GM19455 (cell line): ENCODE data around the gene LEF1.

ENCODE experiments used
- ATAC-seq: cut with Tn5 transposase; IDR thresholded peaks from one replicate; pipeline ENCODE4 v1.9.1; 2021; ENCODE audit not compliant: unreplicated experiment

LEF1 gene

DNA sequence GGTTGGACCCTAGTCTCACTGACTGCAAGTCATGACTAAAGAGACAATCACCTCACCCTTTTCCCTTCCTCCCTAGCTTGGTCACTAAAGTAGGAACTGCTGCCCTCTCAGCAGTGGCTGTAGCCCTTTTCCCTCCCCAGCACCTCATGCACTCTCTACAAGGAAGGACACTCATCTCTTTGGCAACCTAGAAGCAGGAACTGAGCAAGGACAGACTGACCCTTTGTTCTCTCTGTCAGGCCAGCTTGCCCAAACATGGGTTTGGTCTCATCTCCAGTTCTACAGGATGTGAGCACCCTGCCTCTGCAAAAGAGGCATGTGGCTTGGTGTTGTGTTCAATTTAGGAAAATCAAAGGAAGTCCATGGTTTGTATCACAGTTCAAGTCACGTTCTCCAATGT, 15.8 kb downstream of the LEF1 start:
- ATAC-seq = no peak

DNA sequence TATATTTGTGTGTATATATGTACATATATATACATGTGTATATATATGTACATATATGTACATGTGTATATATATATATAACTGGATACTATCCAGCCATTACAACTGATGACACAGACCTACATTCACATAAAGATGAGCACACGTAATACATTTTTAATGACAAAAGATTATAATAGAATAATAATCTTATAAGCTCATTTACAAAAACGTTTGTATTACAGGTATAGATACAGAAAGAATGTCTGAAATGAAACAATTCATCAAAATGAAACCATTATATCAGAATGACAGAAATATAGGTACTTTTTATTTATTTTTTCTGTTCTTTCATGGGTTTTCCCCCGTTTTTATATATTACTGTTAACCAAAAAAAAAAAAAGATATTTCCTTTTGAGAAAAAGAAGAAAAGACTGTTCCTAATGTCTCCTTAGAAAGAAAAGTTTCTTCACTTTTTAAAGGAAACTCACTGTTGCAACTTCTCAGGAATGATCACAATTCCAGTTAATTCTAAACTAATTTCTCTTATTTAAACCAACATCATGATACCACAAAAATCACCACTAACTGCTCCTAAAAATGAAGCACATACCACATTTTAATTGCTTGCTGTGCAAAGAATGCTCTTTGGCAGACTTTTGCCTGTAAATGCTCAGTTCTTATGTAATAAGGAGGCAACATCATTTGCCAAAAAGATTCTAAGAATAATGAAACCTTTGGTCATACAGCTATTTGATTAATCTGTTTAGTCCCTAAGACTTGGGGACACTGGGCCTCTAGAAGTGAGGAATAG, 18.9 kb downstream of the LEF1 start:
- ATAC-seq = no peak

DNA sequence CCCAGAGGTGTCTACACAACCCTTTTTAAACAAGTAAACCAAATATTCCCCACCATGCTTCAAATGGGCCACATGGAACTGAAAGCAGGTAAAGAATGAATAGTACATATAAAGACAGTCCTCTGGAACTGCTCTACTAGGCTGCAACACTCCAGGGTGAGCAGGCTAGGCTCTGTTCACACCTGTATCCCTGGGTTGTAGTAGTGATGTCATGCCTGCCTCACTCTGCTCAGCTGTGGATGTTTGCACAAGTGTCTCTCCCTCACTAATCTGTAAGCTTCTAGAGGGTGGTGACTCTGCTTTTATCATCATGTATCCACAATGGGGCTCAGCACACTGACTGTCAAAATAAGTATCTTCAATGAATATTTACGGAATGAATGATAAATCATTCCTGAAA, 20.4 kb downstream of the LEF1 start:
- no peak for ATAC-seq

DNA sequence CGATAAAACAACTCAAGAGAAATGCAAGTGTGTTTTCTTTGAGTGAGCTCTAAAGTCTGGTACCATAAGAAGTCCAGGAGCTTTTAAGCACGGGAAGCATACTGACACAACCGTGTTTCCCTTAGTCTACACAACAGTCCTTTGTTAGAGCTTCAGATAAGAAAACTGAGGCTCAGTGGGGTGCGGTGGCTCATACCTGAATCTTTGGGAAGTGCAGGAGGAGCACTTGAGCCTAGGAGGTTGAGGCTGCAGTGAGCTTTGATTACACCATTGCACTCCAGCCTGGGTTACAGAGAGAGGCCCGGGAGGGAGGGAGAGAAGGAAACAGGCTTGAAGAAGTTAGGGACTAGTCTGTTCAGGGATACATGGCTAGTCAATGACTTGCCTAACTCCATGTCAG, 21.9 kb downstream of the LEF1 start:
- no peak for ATAC-seq

DNA sequence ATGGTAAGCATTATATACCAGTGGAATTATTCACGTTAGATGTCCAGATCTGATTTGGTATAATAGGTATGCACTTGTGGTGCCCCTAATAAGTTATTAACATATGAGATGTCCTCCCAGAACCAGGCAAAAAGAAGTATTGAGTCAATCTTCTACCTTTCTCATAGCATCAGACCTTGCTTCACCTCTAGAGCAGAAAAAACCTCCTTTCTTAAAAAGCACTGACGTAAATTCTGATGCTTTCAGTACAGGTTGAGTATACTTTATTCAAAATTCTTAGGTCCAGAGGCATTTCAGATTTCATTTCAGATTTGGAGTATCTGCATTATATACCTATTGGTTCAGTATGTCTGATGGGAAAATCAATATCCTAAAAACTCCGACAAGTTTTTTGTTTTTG, 22.4 kb downstream of the LEF1 start:
- no peak for ATAC-seq

DNA sequence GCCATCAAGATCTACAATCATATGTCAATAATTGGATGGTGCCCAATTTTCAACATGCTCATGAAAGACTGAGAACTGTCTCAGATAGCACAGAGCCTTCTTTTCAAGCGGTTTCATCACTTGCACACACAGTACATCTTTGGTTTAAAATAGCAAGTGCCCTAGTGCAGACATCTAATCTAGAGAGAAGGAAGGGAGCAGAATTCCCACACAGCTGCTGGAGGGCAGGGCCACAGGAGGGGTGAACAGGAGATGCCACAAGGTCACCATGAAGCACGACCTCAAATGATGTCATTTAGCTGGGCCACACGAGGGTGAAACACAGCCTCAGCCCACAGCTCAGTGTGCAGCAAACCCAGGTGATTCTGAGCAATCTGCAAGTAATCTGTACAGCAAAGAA, 24.3 kb downstream of the LEF1 start:
- no peak for ATAC-seq

DNA sequence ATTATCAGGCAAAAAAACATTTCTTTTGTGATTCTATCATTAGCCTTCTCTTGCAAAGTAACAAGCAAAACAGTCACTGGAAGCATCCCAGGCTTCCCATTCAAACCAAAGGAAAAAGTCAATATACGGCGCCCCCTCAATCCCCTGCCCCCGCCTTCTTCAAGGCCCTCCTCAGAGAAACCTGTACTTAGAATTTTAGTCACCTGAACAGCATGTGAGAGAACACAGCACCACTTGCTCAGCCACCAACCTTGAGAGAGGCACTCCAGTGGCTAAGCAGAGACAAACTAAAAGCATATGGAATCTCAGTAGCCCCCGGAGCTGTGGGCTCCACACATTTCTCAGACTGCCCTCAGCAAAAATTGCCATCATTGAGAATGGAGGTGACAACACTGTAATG, 25.2 kb downstream of the LEF1 start:
- ATAC-seq = no peak

DNA sequence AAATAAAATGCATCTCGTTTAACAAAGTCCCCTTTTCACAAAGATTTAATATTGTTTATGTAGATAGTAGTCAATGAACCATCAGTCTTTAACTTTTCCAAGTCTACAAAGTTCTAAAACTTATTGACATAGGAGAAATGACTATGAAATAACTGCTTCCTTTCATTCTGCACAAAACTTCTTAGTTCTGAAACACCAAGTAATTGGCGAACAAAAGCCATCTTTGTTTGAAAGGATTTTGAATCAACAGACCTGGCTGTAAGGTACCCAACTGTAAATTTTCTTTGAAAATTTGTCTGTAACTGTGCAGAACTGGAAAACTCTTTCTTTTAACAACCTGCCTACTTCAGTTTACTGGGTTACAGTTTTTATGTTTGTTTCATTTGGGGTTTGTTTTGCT, 25.9 kb downstream of the LEF1 start:
- no peak for ATAC-seq

DNA sequence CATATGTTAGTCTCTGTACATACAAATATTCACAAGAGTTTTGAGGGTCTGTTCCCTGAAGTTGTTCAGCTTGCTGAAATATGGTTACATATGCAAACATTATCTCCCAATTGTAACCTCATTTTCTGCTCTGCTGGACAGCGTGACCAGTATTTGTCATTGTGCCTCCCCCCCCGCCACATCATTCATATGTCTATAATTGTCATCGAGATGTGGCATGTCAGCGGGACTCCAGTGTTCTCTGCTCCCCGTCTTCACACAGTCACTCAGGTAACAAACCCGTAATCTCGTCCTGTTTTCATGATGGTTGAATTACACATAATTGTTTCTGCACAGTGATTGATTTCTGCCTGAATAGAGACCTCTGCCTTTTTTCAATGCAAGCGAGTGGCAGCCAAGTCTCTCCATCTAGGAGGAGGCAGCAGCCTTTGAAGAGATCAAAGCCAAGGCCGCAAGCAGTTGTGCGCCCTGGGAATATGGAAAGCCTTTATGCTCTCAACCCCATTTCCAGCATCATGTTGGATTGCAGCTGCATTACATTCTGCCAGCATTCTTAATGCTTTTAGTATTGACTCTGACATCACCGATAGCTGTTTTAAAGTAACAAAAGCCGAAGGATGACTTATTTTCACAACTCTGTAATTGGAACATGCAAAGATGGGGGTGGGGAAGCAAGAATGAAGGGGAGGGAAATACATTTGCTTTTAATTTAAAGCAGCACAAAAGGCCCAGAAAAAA, 27.4 kb downstream of the LEF1 start:
- no peak for ATAC-seq

DNA sequence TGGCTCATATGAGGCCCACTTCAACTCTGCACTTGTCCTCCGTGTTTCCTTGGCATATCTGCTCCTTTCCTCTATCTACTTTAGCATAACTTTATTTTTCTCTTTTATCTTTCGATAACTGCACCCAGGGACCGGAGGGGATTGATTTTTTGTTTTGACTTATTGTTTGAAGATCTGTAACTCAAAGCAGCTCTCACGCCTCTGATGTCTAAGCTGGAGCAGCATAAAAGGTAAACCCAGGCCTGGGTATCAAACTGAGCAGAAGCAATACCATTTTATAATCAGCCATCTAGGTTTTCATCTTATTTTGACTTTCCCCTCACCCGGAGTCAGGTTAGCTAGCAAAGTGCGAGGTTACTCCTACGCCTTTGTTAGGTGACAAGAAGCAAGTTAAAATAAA, 28.4 kb downstream of the LEF1 start:
- no peak for ATAC-seq

DNA sequence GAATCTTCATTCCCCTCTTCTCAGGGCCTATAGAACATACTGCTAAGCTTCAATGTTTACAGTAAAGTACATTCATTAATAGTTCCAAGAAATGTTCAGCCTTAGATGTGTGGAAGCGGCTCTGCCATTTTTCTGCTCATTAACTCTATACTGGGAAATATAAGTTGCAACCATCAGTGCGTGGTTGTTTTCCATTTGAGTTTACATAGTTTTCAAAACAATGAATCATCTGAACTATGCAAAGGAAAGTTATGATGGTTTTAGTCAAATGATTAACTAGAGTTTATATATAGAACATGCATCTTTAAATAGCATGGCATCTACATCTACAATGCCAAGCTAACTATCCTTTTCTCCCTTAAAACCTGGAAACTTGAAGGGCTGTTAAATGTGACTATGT, 29.6 kb downstream of the LEF1 start:
- no peak for ATAC-seq

DNA sequence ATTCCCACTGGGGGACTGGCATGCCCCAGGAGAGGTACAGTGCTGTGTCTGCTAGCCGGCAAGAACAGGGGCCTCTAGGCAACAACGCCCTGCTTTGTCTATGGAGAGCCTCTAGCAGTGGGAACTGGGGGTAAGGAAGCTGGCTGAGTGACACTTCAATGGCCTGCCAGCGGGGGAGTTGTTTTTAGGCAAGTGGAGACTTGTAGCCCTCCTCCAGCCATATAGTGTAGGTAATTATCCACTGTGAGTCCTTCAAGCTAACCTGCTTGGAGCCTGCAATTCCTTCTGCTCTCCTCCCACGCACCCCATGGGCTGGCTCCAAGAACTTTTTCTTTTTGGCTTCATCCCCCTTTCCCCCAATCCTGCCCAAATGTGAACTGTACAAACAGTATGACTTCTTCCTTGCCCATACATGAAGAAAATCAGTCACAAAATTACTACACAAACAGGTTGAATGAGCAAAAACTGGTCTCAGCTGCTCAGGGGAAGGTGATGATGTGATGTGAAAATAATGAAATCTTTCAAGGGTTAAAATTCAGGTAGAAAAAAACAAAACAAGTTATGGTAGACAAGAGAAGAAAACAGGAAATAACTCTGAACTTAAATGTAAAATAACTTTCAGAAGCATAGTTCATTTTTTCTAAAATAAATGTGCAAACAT, 33.1 kb downstream of the LEF1 start:
- ATAC-seq = no peak

DNA sequence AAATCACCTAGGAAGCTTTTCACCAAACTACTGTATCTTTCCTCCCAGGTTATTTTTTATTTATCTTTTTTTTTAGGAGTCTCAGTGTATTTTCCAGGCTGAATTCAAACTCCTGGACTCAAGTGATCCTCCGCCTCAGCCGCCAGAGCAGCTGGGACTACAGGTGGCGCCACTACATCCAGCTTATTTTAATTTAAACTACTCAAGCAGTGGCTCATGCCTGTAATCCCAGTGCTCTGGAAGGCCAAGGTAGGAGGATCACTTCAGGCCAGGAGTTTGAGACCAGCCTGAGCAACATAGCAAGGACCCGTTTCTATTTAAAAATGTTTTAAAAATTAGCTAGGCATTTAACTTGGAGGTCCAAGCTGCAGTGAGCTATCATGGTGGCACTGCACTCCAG, 37.8 kb downstream of the LEF1 start:
- ATAC-seq = no peak

DNA sequence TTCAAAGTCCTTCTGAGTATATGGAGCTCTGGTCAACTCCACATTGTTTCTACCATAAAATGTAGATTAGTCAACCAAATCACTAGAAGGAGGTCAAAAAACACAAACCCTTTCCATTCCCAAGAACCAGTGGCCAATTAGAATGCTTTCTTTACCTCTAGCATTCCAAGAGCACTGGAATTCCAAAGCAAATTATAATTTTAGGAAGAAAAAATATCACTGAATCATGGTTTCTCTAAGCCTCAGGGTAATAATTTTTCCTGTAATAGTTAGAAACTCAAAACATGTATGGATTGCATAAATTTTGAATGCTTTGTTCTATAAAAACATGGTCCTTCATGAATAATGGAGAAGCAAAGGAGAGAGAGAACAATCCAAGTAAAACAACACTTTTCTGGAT, 39.5 kb downstream of the LEF1 start:
- no peak for ATAC-seq

DNA sequence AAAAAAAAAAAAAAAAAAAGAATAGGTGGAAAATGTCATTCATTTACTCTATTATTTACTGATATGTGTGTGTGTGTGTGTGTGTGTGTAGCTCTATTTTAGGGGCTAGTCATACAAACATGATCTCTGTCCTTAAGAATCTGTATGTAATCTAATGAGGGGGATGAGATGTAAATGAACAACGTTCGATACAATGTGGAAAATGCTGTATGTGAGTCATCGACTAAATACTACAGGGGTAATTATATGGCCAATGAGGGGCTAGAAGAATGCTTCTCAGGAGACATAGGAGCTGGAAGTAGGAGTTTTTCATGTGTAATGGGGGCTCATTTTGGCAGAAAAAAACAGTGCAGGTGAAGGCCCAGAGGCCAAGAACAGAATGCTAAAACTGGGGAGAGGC, 41.9 kb downstream of the LEF1 start:
- no peak for ATAC-seq

DNA sequence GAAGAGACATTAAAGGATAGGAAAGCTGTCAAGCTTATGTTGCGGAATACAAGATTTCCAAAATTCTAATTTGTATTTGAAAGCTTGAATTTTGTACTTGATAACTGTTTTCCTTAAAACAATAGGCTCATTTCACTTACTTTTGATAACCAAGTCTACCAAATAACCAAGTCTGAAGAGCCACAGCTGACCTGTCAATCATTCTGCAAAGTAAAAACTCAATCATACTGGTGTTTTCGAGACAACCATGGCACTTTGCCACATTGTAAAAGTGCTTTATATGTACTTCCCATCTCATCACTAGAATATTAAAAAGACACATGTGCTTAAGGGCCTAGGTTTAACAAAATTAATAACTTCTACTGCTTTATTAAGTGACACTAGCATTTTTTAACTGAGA, 47.9 kb downstream of the LEF1 start:
- ATAC-seq = no peak

DNA sequence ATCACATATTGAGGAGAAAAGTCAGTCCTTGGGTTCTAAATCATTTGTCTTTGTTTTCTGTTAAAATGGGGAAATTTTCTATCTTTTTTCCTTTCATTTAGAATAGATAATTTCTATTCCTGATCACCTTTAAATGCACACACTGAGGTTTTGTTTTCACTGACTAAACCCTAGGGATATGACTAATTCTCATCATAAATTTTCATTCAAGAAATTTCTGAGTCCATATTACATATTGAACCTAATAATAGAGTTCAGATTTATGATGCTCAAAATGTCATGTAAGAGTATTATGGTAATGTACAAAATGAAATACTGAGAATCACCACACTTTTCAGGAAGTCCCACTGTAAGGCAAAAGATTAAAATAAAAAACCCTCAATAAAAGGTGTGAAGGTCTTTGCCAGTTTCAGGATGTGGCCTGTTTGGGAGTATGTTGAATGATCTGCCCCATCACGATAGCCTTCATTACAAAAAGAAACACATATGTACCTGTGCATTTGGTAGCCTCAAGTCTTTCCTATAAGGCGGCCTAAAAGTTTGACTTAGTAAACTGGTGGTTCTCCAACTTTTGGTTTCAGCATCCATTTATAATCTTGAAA, 49.4 kb downstream of the LEF1 start:
- no peak for ATAC-seq

DNA sequence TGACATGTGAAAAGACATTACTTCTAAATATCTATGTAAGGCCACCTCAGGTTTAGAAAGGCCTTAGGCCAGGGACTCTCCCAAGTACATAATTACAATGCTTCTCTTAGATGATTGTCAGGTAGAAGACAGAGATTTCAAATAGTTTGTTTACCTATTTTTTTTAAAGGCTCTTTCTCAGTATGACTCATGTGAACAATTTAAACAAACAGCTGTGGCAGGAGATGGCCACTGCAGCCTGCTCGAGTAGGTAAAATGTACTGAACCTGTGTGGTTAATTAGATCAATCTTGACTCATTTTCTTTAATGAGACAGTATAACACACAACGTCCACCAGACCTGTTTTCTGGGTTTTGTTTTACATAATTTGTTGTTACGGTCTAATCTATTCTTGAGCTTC, 50.2 kb downstream of the LEF1 start:
- ATAC-seq = peak; percentile 96

DNA sequence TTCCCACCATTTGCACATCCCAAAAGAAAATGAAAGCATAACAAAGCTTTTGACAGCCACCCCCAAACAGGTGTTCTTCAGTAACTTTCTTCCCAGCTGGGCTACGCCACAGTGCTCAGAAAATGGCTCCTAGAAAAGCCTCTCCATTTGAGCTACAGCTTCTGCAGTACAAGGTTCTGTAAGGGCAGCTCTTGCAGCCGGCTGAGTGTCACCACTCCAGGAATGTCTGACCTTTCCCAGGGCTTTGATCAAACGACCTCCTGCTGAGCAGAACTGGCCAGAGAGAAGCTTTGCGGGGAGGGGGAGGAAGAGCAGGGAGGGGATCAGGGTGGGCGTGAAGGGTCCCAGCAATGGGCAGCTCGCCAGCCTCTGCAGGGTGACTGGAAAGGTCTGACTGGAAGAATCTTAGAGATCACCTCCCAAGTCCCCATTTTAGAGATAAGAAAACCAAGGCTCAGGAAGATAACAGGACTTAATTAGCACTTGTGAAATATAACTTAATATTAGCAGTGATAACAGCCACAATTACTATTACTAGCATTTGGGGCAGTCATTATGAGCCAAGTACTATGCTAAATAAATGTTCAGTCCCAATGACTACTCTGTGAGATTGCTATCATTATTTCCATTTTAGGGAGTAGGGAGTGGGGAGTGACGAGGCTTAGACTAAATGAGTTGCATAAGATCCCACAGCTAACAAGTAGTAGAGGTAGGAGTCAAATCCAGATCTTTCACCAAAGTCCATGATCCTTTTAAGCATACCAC, 51.1 kb downstream of the LEF1 start:
- no peak for ATAC-seq

DNA sequence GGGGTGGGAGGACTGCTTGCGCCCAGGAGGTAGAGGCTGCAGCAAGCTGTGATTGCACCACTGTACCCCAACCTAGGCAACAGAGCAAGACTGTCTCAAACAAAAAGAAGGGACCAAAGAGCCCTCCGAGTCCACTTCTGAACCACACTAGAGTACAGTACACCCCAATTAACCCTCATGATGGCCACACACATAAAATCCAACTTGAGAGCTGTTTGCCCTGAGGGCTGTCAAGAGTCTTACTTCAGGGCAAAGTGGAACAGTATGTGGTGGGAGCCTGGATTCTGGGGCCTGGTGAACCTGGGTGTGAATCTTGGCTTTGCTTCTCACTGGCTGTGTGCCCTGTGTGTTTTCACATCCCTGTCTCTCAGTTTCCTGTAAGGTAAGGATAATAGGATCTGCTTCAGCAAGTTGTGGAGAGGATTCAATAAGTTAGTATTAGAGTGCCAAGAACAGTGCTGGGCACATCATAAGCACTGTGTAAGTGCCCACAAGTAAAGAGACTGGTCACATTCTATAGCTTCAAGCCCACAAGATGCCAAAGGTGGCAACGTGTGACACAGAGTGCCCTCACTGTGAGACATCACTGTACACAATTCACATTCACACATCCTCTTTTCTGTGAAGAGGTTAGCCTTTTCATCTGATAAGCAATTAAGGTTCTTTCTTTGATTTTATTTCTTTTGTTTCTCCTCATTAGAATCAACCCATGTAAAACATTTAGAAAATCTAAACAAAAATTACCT, 52.1 kb downstream of the LEF1 start:
- ATAC-seq = no peak
